ENCODE measurements around the gene KIRREL3.

- TF ChIP-seq CTCF (IDR thresholded peaks at IDR 0.05; ENCODE audit: extremely low read depth in 1 of 2, insufficient read depth in 1 of 2, low read depth in 1 of 2, low read length in 2 of 2), result no peak
- TF ChIP-seq POLR2A (IDR thresholded peaks at IDR 0.05; ENCODE audit: low read depth, low read length), result no peak
- no peak for TF ChIP-seq POLR2AphosphoS5 (IDR thresholded peaks at IDR 0.05; ENCODE audit: insufficient read depth, low read depth, low read length)
- no peak for TF ChIP-seq EZH2 (IDR thresholded peaks at IDR 0.05; ENCODE audit: borderline replicate concordance, low read depth, low read length, severe bottlenecking)
- TF ChIP-seq MYC (IDR thresholded peaks at IDR 0.05; ENCODE audit: low read depth, low read length), result no peak
These were observed 525.3 kb downstream of the KIRREL3 start for GRCh38 chr11:126475014-126475991.

Data from endothelial cell of umbilical vein (primary cell).